TTC549 (cell line): ENCODE results near the gene OSGIN1.
A peak's percentile ranks its signal among the peaks of the same experiment; 100 is the strongest.

Experiments
- FAIRE-seq: peaks from 2 replicates; lab custom pipeline; 2012; peaks lifted over from hg19 to GRCh38; lab: Jason Lieb, UNC

OSGIN1 gene

DNA sequence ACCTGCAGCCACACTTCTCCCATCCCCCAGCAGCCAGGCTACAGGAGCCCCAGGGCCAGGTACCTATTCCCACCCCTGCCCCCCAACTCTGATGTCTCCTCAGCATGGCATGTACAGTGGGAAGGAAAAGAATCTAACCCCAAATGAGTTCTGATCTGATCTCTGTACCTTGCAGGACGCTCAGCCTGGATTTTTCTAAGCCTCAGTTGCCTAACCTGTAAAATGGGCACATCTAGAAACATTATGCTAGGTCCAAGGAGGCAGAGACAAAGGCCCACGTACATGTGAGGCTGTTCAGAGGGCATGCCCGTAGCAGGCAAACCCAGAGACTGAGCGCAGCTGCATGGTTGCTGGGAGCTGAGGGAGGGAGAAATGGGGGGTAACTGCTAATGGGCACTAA is 54.5 kb downstream of the OSGIN1 start:
- FAIRE-seq, result no peak

DNA sequence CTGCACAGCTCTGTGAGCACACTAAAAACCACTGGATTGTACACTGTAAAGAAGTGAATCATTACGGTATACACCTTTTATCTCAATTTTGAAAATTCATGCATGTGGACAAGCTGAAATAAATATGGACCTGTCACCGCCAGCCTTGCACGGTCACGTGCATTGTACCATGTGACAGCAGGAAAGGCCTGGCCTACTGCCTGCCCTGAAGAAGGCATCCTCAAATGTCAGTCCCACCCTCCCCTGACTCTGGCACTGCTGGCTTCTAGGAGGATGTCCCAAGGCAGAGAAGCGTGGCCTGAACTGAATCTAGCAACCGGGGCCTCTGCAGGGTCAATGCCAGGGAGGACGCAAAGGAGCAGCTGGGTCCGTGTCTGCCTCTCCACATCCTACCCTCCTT is 54.9 kb downstream of the OSGIN1 start:
- FAIRE-seq, result no peak

DNA sequence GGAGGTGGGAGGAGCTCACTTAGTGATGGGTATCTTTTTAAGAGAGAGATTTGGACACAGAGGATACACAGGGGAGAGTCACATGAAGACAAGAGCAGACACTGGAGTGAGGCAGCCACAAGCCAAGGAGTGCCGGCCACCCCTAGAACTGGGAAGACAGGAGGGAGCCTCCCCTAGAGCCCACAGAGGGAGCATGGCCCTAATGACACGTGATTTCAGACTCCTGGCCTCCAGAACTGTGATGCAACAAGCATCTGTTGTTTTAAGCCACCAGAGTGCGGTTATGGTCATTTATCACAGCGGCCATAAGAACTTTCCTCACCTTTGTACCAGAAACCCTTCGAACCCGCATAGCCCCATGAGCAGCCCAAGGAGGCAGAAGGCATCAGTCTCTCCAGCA is 56.2 kb downstream of the OSGIN1 start:
- FAIRE-seq, result no peak

DNA sequence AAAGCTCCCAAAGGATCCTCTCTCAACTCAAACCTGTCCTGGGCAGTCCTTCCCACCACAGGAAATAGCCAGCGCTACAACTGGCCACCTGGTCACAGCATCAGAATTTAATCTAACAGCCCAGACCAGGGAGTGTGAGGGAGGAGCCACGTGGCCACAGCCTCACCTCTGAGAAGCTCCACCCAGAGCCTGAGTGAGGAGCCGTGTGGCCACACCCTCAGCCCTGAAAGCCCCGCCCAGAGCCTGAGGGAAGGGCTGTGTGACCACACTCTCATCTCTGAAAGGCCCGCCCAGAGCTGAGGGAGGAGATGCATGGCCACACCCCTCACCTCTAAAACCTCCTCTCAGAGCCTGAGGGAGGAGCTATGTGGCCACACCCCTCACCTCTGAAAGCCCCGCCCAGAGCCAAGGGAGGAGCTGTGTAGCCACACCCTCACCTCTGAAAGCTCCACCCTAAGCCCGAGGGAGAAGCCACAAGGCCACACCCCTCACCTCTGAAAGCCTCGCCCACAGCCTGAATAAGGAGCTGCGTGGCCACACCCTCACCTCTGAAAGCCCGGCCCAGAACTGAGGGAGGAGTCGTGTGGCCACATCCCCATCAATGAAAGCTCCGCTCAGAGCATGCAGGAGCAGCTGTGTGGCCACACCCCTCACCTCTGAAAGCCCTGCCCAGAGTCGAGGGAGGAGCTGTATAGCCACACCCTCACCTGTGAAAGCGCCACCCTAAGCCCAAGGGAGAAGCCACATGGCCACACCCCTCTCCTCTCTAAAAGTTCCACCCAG is 60.9 kb downstream of the OSGIN1 start:
- FAIRE-seq, result peak; percentile 92

DNA sequence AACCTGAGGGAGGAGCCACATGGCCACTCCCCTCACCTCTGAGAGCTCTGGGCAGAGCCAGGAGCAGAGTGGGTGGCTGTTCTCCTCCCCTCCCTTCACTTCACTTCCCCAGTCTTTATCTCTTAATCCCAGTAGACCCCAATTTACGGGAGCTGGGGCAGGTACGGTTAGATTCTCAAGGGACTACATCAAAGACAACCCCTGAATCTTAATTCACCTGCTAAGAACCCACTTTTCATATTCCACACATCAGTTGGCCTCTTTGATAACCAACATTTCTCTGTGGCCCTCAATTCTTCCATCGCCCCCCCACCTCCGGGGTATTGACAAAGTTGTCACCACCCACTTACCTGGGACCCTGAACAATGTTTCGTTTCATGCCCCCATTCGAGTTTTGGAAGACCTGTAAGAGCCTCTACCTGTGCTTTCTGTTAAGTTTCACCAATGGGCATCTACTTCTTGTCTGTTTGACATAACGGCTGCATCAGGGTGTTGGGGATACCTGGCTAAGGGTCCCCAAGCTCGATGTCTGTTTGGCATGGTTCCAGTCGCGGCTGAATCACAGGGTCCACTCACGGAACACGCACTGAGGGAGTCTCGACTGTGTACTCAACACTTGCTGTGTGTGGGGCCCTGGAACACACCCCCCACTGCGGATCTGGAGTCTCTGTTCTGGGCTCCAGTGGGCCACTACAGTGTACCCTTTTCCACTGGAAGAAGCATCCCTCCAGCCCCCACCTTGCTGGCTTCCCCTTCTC is 61.7 kb downstream of the OSGIN1 start:
- FAIRE-seq, result no peak

DNA sequence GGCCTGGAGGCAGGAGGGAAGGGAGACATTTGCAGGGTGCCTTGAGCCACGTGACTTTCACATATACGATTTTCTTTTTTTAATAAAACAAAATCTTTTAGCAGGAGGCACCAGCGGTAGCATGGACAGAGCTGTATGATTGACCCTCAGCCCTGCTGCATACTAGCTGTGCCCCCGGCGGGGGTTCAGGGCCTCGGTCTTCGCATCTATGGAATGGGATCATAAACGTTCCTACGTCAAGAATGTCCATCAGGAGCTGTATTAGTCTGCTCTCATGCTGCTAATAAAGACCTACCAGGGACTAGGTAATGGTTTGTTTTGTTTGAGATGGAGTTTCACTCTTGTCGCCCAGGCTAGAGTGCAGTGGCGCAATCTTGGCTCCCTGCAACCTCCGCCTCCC is 62.4 kb downstream of the OSGIN1 start:
- no peak for FAIRE-seq
